GM12891 (cell line): ENCODE data around the gene GTPBP2.

Experiments
- DNase-seq: peaks from one replicate; pipeline ENCODE4 v3.0.0; 2011; ENCODE audit warnings: low spot score; ENCODE audit not compliant: insufficient read length
- FAIRE-seq: peaks from 2 replicates; lab custom pipeline; 2011; peaks lifted over from hg19 to GRCh38; lab: Jason Lieb, UNC
- PAX5 ChIP-seq: IDR thresholded peaks from 2 replicates; pipeline ENCODE4 v1.6.1; 2011; ENCODE audit warnings: low read length, moderate library complexity, mild to moderate bottlenecking; ENCODE audit not compliant: insufficient read depth, severe bottlenecking
- POLR2A ChIP-seq: IDR thresholded peaks from 2 replicates; pipeline ENCODE4 v1.6.1; 2011; ENCODE audit warnings: low read depth, low read length, control low read depth
- POLR2AphosphoS5 ChIP-seq: IDR thresholded peaks from 2 replicates; pipeline ENCODE4 v1.6.1; 2011; ENCODE audit warnings: low read depth, low read length, control low read depth
- POU2F2 ChIP-seq: IDR thresholded peaks from 2 replicates; pipeline ENCODE4 v1.6.1; 2011; ENCODE audit warnings: low read depth, mild to moderate bottlenecking, control low read depth, low read length, moderate library complexity
- SPI1 ChIP-seq: IDR thresholded peaks from 2 replicates; pipeline ENCODE4 v1.6.1; 2011; ENCODE audit warnings: low read depth, low read length, control low read depth
- TAF1 ChIP-seq: IDR thresholded peaks from 2 replicates; pipeline ENCODE4 v1.6.1; 2011; ENCODE audit warnings: low read depth, low read length, control low read depth

GTPBP2 gene

DNA sequence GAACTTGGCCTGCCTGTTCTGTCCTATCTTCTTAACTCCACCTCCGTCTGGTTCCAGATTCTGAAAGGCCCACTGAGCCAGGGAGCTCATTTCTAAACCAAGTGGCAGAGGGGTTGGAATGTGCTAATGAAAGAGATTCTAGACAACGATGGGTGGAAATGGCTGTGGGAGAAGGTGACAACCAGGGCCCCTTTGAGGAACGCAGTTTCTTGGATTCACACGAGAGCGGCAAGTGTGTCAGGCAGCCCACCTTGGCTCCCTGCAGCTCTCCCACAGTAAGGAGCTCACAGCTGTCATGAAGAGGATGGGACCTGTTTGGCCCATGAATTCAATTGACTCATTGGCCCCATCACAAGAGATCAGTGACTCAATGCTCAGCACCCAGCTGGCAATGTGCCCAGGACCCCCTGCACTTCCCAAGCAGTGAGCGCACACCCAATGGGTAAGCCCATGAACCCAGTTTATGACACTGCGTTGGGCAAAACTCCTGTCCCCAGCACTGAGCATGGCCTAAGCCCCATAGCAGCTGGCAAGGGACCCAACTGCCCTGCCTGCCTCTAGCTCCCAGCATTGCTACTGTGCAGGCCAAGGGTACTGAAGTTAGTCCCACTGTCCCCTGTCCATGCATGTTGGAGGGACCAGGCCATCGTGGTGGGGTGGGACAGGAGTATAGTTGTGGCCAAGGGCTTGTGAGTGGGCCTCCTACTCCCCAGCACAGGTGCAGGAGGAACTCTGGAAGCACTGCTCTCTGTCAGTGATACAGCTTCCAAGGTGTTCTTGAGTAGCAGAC is 42.1 kb upstream of the GTPBP2 start:
- FAIRE-seq = no peak
- DNase-seq = no peak

DNA sequence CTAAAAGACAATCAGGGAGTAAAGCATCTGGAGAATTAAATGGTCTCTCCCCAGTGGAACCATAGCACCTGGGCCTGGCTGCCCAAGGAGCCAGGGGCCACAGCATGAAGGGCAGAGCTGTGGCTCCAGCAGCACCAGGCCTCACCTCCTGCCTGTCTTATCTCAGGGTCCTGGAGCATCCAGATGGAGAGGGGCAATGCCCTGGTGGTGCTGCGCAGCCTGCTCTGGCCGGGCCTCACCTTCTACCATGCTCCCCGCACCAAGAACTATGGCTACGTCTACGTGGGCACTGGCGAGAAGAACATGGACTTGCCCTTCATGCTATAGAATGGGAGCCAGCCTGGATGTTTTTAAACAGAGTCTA is 41.5 kb upstream of the GTPBP2 start:
- DNase-seq (no peak), FAIRE-seq (no peak)
- no peak for TF ChIP-seq TAF1
- TF ChIP-seq PAX5 = no peak
- no peak for TF ChIP-seq SPI1
- peak; percentile 49; the same call in 1 of the 2 replicates for TF ChIP-seq POLR2AphosphoS5
- peak; percentile 34; the same call in 1 of the 2 replicates for TF ChIP-seq POLR2A
- TF ChIP-seq POU2F2 = 0 out of 2 replicates have a peak, but pooled peaks have one; percentile 16

More for the DNA sequence above, 42.1 kb upstream of the GTPBP2 start:
- TF ChIP-seq PAX5 (no peak), POLR2A (no peak), TAF1 (no peak), SPI1 (no peak), POU2F2 (no peak), POLR2AphosphoS5 (no peak)

DNA sequence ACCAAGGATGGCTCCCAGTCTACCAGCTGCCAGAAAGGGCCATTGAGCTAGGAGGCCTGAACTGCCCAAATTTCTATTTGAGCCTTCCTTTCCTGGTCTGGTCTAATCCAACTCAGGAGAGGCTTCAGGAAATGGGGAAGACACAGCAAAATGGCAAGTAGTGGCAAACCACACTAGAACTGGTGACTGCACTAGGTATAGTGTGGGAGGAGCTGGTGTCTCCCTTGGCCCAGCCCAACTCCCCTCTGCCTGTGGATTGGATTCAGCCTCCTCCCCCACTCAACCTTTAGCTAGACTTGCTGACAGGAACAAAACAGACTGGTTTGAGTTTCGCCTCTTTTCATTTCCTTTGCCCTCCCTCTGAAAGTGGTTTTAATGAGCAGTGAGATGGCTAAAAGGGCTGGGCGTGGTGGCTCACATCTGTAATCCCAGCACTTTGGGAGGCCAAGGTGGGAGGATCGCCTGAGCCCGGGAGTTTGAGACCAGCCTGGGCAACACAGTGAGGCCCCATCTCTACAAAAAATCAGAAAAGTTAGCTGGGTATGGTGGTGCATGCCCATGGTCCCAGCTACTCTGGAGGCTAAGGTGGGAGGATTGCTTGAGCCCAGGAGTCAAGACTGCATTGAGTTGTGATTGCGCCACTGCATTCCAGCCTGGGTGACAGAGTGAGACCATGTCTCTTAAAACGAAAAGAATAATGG is 41.0 kb upstream of the GTPBP2 start:
- FAIRE-seq = no peak
- no peak for DNase-seq
- TF ChIP-seq PAX5 (no peak), SPI1 (no peak), POU2F2 (no peak), POLR2AphosphoS5 (no peak), TAF1 (no peak), POLR2A (no peak)

DNA sequence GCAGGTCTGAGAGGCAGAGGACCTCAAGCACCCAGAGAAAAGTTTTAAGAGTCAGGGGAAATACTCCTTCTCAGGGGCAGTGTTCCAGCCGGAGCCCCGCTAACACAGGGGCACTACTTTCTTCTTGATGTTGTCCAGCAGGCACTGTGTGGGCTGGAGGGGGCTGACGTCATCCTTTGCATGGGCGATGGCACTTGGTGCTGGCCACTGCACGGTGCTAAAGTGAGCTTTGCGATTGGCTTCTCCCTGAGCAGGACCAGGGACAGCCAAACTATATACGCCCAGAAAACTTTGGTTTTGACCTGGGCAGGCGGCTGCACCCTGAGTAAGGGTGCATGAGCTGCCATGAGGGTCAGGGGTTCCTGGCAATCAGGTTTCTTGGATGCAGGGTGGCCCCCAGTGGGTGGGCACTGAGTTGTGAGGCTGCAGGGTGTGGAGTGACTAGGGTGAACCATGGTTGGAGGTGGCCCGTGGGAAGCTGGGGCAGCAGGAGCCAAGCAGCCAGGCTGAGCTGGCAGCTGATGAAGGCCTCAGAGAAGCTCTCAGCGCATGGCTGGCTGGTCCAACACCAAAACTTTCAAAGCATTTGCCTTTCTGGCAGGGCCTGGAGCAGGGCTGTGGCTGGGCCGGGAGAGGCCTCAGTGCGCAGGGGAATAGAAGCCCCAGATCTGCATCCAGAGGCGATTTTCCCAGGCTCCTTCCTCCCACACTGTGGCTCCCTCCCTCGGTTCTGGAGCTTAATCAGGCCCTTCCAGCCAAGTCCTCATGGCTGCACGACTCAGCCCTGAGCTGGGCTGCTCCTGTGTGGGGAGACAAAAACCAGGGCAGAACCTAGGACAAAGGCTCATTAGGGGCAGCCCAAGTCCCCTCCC is 40.2 kb upstream of the GTPBP2 start:
- FAIRE-seq (no peak), DNase-seq (no peak)
- no peak for TF ChIP-seq POU2F2
- TF ChIP-seq PAX5 = no peak
- peak; percentile 40 for TF ChIP-seq POLR2AphosphoS5
- no peak for TF ChIP-seq SPI1

DNA sequence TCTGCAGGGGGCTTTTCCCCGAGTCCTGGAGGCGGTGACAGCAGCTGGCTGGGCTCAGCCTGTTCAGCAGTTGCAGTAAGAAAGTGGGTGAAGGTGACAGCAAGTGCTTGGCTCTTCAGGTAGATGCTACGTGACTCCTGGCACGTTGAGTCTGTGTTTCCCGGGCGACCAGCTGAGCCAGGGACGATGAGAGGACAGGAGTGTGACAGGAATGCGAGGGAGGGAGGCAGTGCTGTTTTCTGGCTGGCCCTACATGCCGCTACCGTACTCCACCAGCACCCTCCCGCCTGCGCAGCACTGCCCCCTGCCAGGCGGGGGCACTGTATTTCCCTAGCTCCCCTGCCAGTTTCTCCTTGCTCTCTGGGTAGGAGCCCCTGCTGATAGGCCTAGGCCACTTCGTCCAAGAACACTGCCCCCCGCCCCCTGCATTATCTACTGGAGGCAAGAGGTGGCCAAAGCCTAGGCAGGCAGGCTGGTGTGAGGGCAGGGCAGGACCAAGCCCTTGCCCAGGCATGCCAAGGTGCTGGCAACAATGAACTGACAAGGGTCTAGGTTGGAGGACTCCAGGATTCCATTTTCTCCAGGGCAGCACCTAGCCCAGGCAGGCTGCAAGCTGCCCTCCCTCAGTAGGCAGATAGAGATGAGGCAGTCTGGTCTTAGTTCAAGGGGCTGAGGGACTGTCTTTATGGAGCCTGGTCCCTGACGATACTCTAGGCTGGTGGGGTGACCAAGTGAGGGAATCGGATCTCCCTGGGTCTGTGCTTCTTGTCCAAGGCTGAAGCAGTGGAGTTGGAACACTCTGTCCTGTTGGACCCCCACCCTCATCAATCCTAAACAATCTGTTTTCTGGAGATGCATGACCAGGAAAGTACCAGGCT is 39.3 kb upstream of the GTPBP2 start:
- no peak for DNase-seq
- peak; percentile 78 for FAIRE-seq
- no peak for TF ChIP-seq POLR2A
- TF ChIP-seq POLR2AphosphoS5 = peak; percentile 20; the same call in 1 of the 2 replicates

DNA sequence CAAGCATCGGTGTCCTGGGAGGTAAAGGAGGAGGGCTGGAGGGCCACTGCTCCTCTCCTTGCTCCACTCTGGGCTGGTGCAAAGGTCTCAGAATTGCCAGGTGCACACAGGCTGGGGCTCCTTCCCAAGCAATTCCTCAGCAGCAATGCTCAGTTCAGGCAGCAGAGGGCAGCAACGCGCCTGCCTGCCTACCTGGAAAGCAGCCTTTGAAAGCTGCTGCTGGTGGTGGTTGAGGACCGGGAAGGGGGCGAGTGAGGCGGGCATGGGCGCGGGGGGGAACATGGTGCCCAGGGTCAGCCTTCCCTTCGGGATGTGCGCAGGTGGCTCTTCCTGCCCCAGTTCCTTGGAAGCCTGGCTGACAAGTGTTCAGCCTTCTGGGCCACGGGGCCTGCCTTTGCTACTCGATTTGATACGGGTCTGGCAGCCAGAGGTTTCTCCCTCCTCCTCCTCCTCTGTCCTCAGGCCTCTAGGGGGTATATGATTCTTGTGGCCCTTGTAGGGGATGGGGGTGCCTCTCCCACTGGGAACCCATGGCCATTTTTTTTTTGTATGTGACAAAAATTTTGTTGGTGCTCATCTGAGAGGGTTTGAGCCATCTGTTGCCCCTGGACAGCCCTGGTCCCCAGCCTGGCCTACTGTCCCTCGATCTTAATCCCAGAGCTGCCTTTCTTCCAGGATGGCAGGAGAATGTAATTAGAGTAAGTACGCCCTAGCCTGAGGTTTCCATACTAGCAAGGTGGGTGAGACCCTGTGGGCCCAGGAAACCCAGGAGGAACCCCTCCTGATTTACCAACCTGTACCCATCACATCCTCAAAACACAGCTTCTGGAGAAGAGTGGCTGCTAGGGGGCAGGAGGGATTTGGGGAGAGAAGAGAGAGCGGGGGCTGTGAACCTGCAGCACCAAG is 38.4 kb upstream of the GTPBP2 start:
- FAIRE-seq (peak; percentile 96), DNase-seq (peak; percentile 73)
- TF ChIP-seq POLR2AphosphoS5 = 0 out of 2 replicates have a peak, but pooled peaks have one; percentile 5
- TF ChIP-seq POLR2A = no peak; the same call in 1 of the 2 replicates

DNA sequence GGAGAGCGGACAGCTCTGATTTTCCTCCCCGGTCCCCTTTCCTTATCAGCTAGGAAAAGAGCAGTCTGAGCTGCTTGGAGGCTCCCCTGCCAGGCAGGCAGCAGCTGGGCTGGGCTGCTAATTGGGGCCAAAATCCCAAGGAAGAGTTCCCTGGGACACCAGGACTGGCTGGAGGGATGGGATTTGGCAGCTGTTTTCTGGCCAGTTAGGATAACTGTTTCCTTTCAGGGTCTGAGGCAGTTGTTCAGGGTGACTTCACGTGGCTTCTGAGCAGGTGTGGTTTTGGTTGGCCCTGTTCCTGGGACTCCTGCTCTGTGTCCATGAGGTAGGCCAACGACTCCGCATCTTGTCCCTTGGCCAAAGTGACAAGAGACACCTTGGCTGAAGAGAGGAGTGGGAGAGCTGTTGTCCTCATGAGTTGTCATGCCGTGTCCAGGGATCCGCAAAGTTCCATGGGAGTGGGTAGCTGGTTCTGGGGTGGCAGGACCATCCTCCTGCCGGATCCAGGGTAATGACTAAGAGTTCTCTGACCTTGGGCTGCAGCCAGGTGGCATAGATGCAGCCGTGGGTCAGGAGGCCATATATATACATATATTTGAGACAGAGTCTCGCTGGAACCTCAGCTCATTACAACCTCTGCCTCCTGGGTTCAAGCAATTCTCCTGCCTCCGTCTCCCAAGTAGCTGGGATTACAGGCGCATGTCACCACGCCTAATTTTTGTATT is 37.3 kb upstream of the GTPBP2 start:
- TF ChIP-seq POLR2AphosphoS5 (no peak), SPI1 (no peak), TAF1 (no peak), POLR2A (no peak), PAX5 (no peak), POU2F2 (no peak)
- no peak for FAIRE-seq

More for the DNA sequence above, 37.3 kb upstream of the GTPBP2 start:
- DNase-seq = no peak
